Effector memory CD8-positive, alpha-beta T cell (primary cell): ENCODE results near the gene SLC39A1.

ENCODE experiments used
- ATAC-seq: fragments of 150-1000 bp; cut with Tn5 transposase; replicated peaks from 2 replicates; pipeline ENCODE4 v1.10.0; 2021; ENCODE audit warnings: mild to moderate bottlenecking, moderate library complexity
- DNase-seq, 3 experiments: peaks; one replicate each; pipeline ENCODE4 v3.0.0; 2021
- H3K27ac Mint-ChIP-seq, 2 donors: one replicate each; pipeline ENCODE4 v1.8.0; 2022; ENCODE audit warnings: mild to moderate bottlenecking in 2 of 2, mixed read lengths in 2 of 2, moderate library complexity in 2 of 2
- H3K27me3 Mint-ChIP-seq, 2 donors: one replicate each; pipeline ENCODE4 v1.8.0; 2022; ENCODE audit warnings: mixed read lengths in 2 of 2
- H3K36me3 Mint-ChIP-seq: one replicate; pipeline ENCODE4 v1.8.0; 2022; ENCODE audit warnings: mild to moderate bottlenecking, moderate library complexity, mixed read lengths; ENCODE audit not compliant: insufficient read depth
- H3K4me1 Mint-ChIP-seq, 2 donors: one replicate each; pipeline ENCODE4 v1.8.0; 2022; ENCODE audit warnings: low read depth in 2 of 2, mixed read lengths in 2 of 2
- H3K4me3 Mint-ChIP-seq, 2 donors: one replicate each; pipeline ENCODE4 v1.8.0; 2022; ENCODE audit warnings: mild to moderate bottlenecking in 2 of 2, mixed read lengths in 2 of 2, moderate library complexity in 2 of 2
- H3K9me3 Mint-ChIP-seq, 2 donors: one replicate each; pipeline ENCODE4 v1.8.0; 2022; ENCODE audit warnings: mixed read lengths in 2 of 2

SLC39A1 gene

DNA sequence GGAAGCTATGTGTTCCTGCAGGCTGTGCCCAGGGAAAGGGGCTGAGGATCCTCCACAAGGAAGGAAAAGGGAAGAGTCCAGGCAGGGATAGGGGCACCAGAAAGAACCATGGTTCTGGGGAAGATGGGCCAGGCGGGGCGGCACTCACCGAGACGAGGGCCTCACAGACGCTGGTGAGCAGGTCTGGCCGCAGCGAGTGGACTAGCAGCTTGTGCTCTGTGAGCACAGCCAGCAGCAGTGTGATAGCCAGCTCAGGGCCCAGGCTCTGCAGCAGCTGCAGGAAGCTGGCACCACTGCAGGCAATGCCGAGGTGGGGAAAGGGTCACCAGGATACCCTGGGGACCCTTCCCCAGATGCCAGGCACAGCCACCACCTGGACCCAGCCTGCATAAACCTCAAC, 22.6 kb downstream of the SLC39A1 start:
- Mint-ChIP-seq H3K27me3 (no peaks in the 10 kb centered on the region), H3K9me3 (no peaks in the 10 kb centered on the region), H3K4me3 (no peak overlapping the region), H3K36me3 (peaks cover 72% of the 10 kb centered on the region), H3K4me1 (peaks cover 55% of the 10 kb centered on the region in 2 donors), H3K27ac (peak overlapping the region in 1 of 2 donors; percentile 62)
- no peak for ATAC-seq
- no peak for DNase-seq

- Mint-ChIP-seq H3K4me1 (peaks cover 46% of the 10 kb centered on the region in 2 donors), H3K36me3 (peaks cover 72% of the 10 kb centered on the region), H3K9me3 (no peaks in the 10 kb centered on the region), H3K4me3 (no peak overlapping the region), H3K27ac (no peak overlapping the region), H3K27me3 (no peaks in the 10 kb centered on the region)
- no peak for DNase-seq
- no peak for ATAC-seq
Observed at GRCh38 chr1:153939476-153939875, 23.9 kb downstream of the SLC39A1 start.

DNA sequence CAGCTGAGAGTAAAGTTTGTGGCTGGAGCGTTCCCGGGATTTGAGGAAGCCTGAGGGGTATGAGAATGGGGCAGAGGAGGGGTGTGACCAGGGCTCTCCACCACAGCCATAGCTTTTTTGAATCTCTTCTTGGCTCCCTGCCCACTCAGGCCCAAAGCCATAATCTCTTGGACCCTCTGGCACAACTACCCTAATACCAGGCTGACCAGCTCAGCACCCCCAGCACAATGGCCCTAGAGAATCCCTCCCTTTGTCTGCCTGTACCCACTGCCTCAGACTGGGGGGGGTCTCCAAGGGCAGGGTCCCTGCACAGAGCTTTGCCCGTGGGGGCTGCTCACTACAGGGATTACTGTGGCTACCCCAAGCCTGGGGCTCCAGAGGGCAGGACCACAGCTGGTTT, 24.3 kb downstream of the SLC39A1 start:
- no peak overlapping the region for H3K4me3 Mint-ChIP-seq
- H3K27ac Mint-ChIP-seq, result peak overlapping the region in 1 of 2 donors; percentile 41
- H3K27me3 Mint-ChIP-seq, result no peaks in the 10 kb centered on the region
- DNase-seq, result no peak
- peaks cover 71% of the 10 kb centered on the region for H3K36me3 Mint-ChIP-seq
- H3K4me1 Mint-ChIP-seq, result peaks cover 41 to 42% of the 10 kb centered on the region in 2 donors
- ATAC-seq, result no peak
- H3K9me3 Mint-ChIP-seq, result no peaks in the 10 kb centered on the region

DNA sequence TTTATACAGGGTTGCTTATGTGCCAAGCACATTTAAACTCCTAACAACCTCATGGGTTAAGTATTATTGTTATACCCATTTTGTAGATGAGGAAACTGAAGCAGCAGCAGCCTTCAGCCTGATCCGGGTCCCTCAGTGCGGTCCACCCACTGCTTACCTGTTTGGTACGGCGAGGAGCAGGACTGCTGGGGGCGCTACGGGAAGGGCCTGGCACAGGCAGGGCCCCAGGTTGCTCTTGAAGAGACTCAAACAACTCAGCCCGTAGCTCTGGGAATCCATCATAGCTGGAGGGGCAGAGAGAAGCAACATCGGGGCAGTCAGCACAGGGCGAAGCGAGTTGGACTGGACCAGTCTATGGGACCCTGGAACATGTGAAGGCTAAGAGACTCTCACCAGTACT, 26.0 kb downstream of the SLC39A1 start:
- peaks cover 74% of the 10 kb centered on the region for H3K36me3 Mint-ChIP-seq
- H3K27ac Mint-ChIP-seq, result peak overlapping the region; percentile 41 to 68

GRCh38 chr1:153936011-153936802, 27.1 kb downstream of the SLC39A1 start:
- peak overlapping the region in 1 of 2 donors; percentile 13 for H3K27ac Mint-ChIP-seq
- ATAC-seq, result no peak
- H3K36me3 Mint-ChIP-seq, result peaks cover 71% of the 10 kb centered on the region
- no peak overlapping the region for H3K4me3 Mint-ChIP-seq
- H3K27me3 Mint-ChIP-seq, result no peaks in the 10 kb centered on the region
- H3K9me3 Mint-ChIP-seq, result no peaks in the 10 kb centered on the region
- no peak for DNase-seq
- peaks cover 23 to 25% of the 10 kb centered on the region in 2 donors for H3K4me1 Mint-ChIP-seq

More for the DNA sequence above, 26.0 kb downstream of the SLC39A1 start:
- no peak for DNase-seq
- H3K4me1 Mint-ChIP-seq, result peaks cover 29 to 30% of the 10 kb centered on the region in 2 donors
- H3K27me3 Mint-ChIP-seq, result no peaks in the 10 kb centered on the region
- no peak for ATAC-seq
- H3K9me3 Mint-ChIP-seq, result no peaks in the 10 kb centered on the region
- no peak overlapping the region for H3K4me3 Mint-ChIP-seq

DNA sequence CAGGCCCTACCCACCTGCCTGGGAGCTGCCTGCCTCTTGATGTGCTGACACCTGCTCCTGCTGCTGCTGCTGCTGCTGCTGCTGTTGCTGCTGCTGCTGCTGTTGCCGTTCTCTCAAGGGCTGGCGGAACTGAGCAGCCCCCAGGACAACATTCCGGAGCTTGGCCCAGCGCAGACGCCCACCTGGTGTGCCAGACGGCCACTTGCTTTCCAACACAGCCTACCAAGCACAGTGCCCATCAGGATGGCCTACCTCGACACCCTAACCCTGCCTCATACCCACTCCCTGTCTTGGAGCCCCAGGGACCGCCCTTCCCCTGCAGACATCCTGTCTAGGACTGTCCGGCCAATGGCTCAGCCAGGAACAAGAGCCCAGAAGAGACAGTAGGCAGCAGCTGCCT, 28.6 kb downstream of the SLC39A1 start:
- no peaks in the 10 kb centered on the region for H3K27me3 Mint-ChIP-seq
- DNase-seq, result no peak
- H3K9me3 Mint-ChIP-seq, result no peaks in the 10 kb centered on the region
- no peak overlapping the region for H3K4me3 Mint-ChIP-seq
- ATAC-seq, result no peak
- H3K36me3 Mint-ChIP-seq, result peaks cover 83% of the 10 kb centered on the region
- peaks cover 14 to 16% of the 10 kb centered on the region in 2 donors for H3K4me1 Mint-ChIP-seq
- peak overlapping the region in 1 of 2 donors; percentile 69 for H3K27ac Mint-ChIP-seq

DNA sequence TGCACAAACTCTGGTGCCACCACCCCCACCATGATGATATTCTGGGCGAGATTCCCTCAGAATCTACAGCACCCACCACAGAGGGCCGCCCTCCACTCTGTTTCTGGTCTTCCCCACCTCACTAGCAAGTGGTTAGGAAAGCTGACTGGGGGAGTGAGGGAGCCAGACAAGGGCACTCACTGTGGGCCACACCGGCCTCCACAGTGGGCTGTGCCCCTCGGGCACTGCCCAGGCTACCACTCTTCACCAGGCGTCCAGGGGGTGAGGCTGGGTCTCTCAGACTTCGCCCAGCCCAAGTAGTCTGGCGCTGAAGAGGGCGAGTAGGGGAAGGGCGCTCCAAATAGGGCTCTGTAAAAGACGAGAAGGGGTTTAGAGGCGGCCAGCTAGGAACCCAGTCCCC, 29.4 kb downstream of the SLC39A1 start:
- H3K27me3 Mint-ChIP-seq, result no peaks in the 10 kb centered on the region
- H3K4me1 Mint-ChIP-seq, result peaks cover 6 to 10% of the 10 kb centered on the region in 2 donors
- no peak overlapping the region for H3K27ac Mint-ChIP-seq
- ATAC-seq (no peak), DNase-seq (no peak)
- H3K9me3 Mint-ChIP-seq, result no peaks in the 10 kb centered on the region
- no peak overlapping the region for H3K4me3 Mint-ChIP-seq
- peaks cover 79% of the 10 kb centered on the region for H3K36me3 Mint-ChIP-seq

DNA sequence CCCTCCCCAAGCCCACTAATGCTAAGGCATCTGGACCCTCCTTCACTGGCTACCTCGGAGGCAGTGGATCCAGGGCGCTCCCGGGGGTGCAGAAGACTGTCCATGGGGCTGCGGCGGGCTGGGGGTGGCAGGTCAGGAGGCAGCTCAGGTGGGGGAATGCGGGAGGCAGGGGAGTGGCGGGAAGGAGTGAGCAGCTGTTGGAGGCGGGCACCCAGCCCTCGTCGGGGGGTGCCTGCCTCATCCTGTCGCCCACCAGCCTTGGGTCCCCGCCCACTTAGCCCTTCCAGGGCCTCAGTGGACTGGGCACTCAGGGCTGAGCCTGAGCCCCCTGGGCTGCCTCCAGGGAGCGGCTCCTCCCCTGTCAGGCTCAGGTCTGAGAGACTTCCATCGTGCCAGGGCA, 29.9 kb downstream of the SLC39A1 start:
- Mint-ChIP-seq H3K36me3 (peaks cover 77% of the 10 kb centered on the region), H3K27ac (no peak overlapping the region), H3K27me3 (no peaks in the 10 kb centered on the region), H3K4me1 (peaks cover 8 to 14% of the 10 kb centered on the region in 2 donors), H3K9me3 (no peaks in the 10 kb centered on the region), H3K4me3 (no peak overlapping the region)
- no peak for DNase-seq
- ATAC-seq, result no peak

DNA sequence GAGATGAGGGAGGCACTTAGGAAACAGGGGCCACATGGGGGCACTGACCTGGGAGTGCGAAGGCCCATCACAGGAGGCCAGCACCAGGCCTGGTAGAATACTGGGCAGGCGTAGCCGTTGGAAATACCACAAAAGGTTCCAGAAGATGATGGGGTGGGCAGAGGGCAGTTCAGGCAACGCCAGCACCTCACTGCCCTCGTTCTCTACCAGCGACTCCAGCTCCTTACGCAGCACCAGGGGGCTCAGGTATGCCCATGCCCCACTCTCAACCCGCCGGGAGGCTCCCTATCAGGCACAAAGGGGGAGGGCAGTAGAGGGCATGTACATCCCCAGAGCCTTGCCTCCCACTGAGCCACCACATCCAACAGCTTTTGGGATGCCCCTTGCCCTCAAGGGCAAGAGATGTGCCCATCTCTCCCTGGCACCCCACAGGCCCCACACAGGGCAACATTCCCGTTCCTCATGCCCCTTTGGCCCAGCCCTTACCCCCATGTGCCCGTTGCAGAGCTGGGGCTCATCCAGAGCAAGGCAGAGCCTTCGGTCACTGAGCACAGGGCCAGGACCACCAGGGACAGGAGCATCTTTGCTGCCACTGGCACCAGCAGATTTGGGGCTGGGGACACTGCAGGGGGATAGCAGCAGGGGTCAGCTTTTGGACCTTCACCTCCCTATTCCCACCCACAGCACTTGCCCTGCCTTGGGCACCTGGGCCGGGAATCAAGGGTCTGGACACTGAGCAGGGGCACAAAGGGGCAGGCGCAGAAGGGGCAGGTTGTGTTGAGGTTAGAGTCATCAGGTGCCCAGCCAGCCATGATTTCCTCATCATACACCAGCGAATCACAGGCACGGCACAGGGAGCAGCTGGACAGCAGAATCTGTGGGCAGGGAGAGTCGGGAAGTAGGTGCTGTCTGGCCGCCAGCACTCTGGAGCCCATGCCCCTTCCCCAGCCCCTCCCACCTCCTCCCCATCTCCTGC, 30.9 kb downstream of the SLC39A1 start:
- peaks cover 14 to 15% of the 10 kb centered on the region in 2 donors for H3K4me1 Mint-ChIP-seq
- H3K4me3 Mint-ChIP-seq, result no peak overlapping the region
- H3K27me3 Mint-ChIP-seq, result no peaks in the 10 kb centered on the region
- H3K27ac Mint-ChIP-seq, result peak overlapping the region in 1 of 2 donors; percentile 41
- H3K9me3 Mint-ChIP-seq, result no peaks in the 10 kb centered on the region
- H3K36me3 Mint-ChIP-seq, result peaks cover 70% of the 10 kb centered on the region
- ATAC-seq (no peak), DNase-seq (no peak)

GRCh38 chr1:153929981-153930948, 33.1 kb downstream of the SLC39A1 start:
- H3K36me3 Mint-ChIP-seq, result peaks cover 51% of the 10 kb centered on the region
- H3K4me1 Mint-ChIP-seq, result peaks cover 11 to 14% of the 10 kb centered on the region in 2 donors
- no peak for ATAC-seq
- H3K27me3 Mint-ChIP-seq, result no peaks in the 10 kb centered on the region
- H3K27ac Mint-ChIP-seq, result peak overlapping the region; percentile 28 to 53
- H3K4me3 Mint-ChIP-seq, result no peak overlapping the region
- H3K9me3 Mint-ChIP-seq, result no peaks in the 10 kb centered on the region
- no peak for DNase-seq

DNA sequence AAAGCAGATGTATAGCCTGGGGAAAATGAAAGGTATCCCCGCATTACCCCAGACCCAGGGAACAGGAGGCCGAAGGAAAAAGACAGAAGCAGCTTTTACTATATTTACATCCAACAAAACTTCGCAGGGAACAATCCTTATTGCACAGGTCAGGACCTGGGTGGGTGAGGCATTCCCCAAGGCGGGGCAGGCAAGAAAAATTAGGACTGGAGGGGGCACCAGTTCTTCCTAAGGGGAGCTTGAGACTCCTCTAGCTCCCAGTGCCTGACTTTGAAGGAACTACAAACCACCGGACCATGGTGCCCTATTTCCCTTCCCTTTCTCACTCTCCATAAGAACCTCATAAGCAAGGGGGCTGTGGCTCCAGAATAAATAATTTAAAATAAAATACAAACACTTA, 33.9 kb downstream of the SLC39A1 start:
- Mint-ChIP-seq H3K9me3 (no peaks in the 10 kb centered on the region), H3K27ac (peak overlapping the region; percentile 76 to 78), H3K36me3 (peaks cover 44% of the 10 kb centered on the region), H3K4me3 (no peak overlapping the region), H3K4me1 (peaks cover 11 to 14% of the 10 kb centered on the region in 2 donors), H3K27me3 (no peaks in the 10 kb centered on the region)
- DNase-seq, result no peak
- no peak for ATAC-seq

- Mint-ChIP-seq H3K27ac (peak overlapping the region; percentile 76 to 78), H3K4me3 (no peak overlapping the region), H3K36me3 (peaks cover 40% of the 10 kb centered on the region), H3K9me3 (no peaks in the 10 kb centered on the region), H3K4me1 (peaks cover 11 to 15% of the 10 kb centered on the region in 2 donors), H3K27me3 (no peaks in the 10 kb centered on the region)
- ATAC-seq (no peak), DNase-seq (no peak)
Observed at GRCh38 chr1:153928791-153929341, 34.5 kb downstream of the SLC39A1 start.
